Measurements from ENCODE around the gene ARMC5. TPM values are rescaled to one million over a fixed set of nuclear protein-coding genes. Genes with fewer than 3 reads are reported as not detected.
A peak's percentile ranks its signal among the peaks of the same experiment; 100 is the strongest.

The ARMC5 gene
- total RNA-seq, 6 donors from 2014 or later: 6.6 to 18.9 (median 16.2) TPM

- Histone ChIP-seq H3K27ac (no peak overlapping the region), H3K36me3 (peaks cover 2 to 44% (median 32%) of the 10 kb centered on the region in 4 donors), H3K4me3 (no peak overlapping the region), H3K4me1 (peaks cover 13 to 24% (median 17%) of the 10 kb centered on the region in 4 donors), H3K27me3 (no peaks in the 10 kb centered on the region), H3K9me3 (no peaks in the 10 kb centered on the region)
- WGBS, 2 donors: 89 to 96% methylated on average over 5 of the region's 5 CpGs
- ATAC-seq (ENCODE audit: low FRiP score in 2 of 2) (no peak), DNase-seq (no peak)
- no peak for TF ChIP-seq POLR2AphosphoS5 (IDR thresholded peaks at IDR 0.05)
- TF ChIP-seq POLR2A (IDR thresholded peaks at IDR 0.05): no peak
- no peak for TF ChIP-seq EP300 (IDR thresholded peaks at IDR 0.05)
- TF ChIP-seq CTCF (IDR thresholded peaks at IDR 0.05): no peak
These were observed 8.6 kb downstream of the ARMC5 start for GRCh38 chr16:31467858-31468257.

GRCh38 chr16:31470615-31471014 lies 11.3 kb downstream of the ARMC5 start:
- no peaks in the 10 kb centered on the region for H3K27me3 ChIP-seq
- 81 to 89% methylated on average over 3 of the region's 3 CpGs for WGBS, 2 donors
- peaks cover 2 to 42% (median 17%) of the 10 kb centered on the region in 4 donors for H3K36me3 ChIP-seq
- H3K27ac ChIP-seq: peak overlapping the region in 3 of 4 donors; percentile 88 to 98 (median 92)
- ATAC-seq (ENCODE audit: low FRiP score in 2 of 2) (no peak), DNase-seq (no peak)
- no peak overlapping the region for H3K4me3 ChIP-seq
- no peak for TF ChIP-seq POLR2A (IDR thresholded peaks at IDR 0.05)
- no peak for TF ChIP-seq POLR2AphosphoS5 (IDR thresholded peaks at IDR 0.05)
- no peak for TF ChIP-seq CTCF (IDR thresholded peaks at IDR 0.05)
- TF ChIP-seq EP300 (IDR thresholded peaks at IDR 0.05): no peak
- peaks cover 17 to 34% (median 19%) of the 10 kb centered on the region in 4 donors for H3K4me1 ChIP-seq
- no peaks in the 10 kb centered on the region for H3K9me3 ChIP-seq

- no peak for ATAC-seq (ENCODE audit: low FRiP score in 2 of 2)
- peaks cover 0 to 42% (median 13%) of the 10 kb centered on the region in 4 donors for H3K36me3 ChIP-seq
- WGBS, 2 donors: 55 to 81% methylated on average over 3 to 14 of the region's 15 CpGs
- H3K4me3 ChIP-seq: peak overlapping the region; percentile 52 to 75 (median 62)
- TF ChIP-seq POLR2AphosphoS5 (IDR thresholded peaks at IDR 0.05) (no peak), EP300 (IDR thresholded peaks at IDR 0.05) (no peak), POLR2A (IDR thresholded peaks at IDR 0.05) (no peak), CTCF (IDR thresholded peaks at IDR 0.05) (no peak)
- H3K9me3 ChIP-seq: no peaks in the 10 kb centered on the region
- DNase-seq: no peak
- no peaks in the 10 kb centered on the region for H3K27me3 ChIP-seq
- peaks cover 20 to 42% (median 26%) of the 10 kb centered on the region in 4 donors for H3K4me1 ChIP-seq
- H3K27ac ChIP-seq: peak overlapping the region; percentile 85 to 98 (median 90)
These were observed 12.1 kb downstream of the ARMC5 start for GRCh38 chr16:31471241-31471874.

- H3K9me3 ChIP-seq: no peaks in the 10 kb centered on the region
- 2% methylated on average over 33 to 43 of the region's 63 CpGs for WGBS, 2 donors
- DNase-seq: peak; percentile 43 to 90
- ATAC-seq (ENCODE audit: low FRiP score in 2 of 2): peak in 1 of 2 donors; percentile 75
- H3K27me3 ChIP-seq: no peaks in the 10 kb centered on the region
- TF ChIP-seq EP300 (IDR thresholded peaks at IDR 0.05): no peak
- peak in 1 of 2 donors; percentile 10 for TF ChIP-seq POLR2AphosphoS5 (IDR thresholded peaks at IDR 0.05)
- H3K4me1 ChIP-seq: peaks cover 21 to 46% (median 27%) of the 10 kb centered on the region in 4 donors
- H3K27ac ChIP-seq: peak within 1 kb of the TSS; percentile 85 to 98 (median 90)
- H3K36me3 ChIP-seq: peaks cover 0 to 43% (median 10%) of the 10 kb centered on the region in 4 donors
- H3K4me3 ChIP-seq: peak within 1 kb of the TSS; percentile 52 to 75 (median 62)
These were observed 12.8 kb downstream of the ARMC5 start, which contains the start of gene TGFB1I1 for GRCh38 chr16:31471875-31472708. Gene TGFB1I1, plus strand, starts transcription at chr16:31472152. Its CDS starts 37 bp downstream, at chr16:31472189.

GRCh38 chr16:31472709-31473203 lies 13.5 kb downstream of the ARMC5 start:
- Histone ChIP-seq H3K9me3 (no peaks in the 10 kb centered on the region), H3K4me1 (peaks cover 21 to 53% (median 29%) of the 10 kb centered on the region in 4 donors), H3K27ac (peak overlapping the region; percentile 85 to 98 (median 90)), H3K36me3 (peaks cover 0 to 47% (median 14%) of the 10 kb centered on the region in 4 donors), H3K4me3 (peak overlapping the region; percentile 52 to 75 (median 62)), H3K27me3 (no peaks in the 10 kb centered on the region)
- DNase-seq: peak; percentile 91 to 93
- ATAC-seq (ENCODE audit: low FRiP score in 2 of 2): peak; percentile 83 to 92
- no peak for TF ChIP-seq POLR2A (IDR thresholded peaks at IDR 0.05)
- TF ChIP-seq POLR2AphosphoS5 (IDR thresholded peaks at IDR 0.05): peak in 1 of 2 donors; percentile 36
- TF ChIP-seq CTCF (IDR thresholded peaks at IDR 0.05): peak; percentile 63 to 86 (median 76)
- TF ChIP-seq EP300 (IDR thresholded peaks at IDR 0.05): no peak
- WGBS, 2 donors: 2 to 30% methylated on average over 9 to 16 of the region's 20 CpGs
